Suprapubic skin (tissue), 4 donors: ENCODE data around the gene CREB5. TPM values are rescaled to one million over a fixed set of nuclear protein-coding genes. Genes with fewer than 3 reads are reported as not detected.

ENCODE experiments used
- DNase-seq, 2 donors: peaks; one replicate each; pipeline ENCODE4 v3.0.0-alpha.2; 2019; ENCODE audit warnings: low spot score in 2 of 2
- H3K27ac ChIP-seq: fragments of 200-600 bp; sonication (generic); one replicate; pipeline ENCODE4 v1.5.1; 2019
- H3K27me3 ChIP-seq: fragments of 200-600 bp; sonication (generic); one replicate; pipeline ENCODE4 v1.5.1; 2019
- H3K36me3 ChIP-seq: fragments of 200-600 bp; sonication (generic); one replicate; pipeline ENCODE4 v1.5.1; 2019
- H3K4me1 ChIP-seq: fragments of 200-600 bp; sonication (generic); one replicate; pipeline ENCODE4 v1.5.1; 2019
- H3K4me3 ChIP-seq: fragments of 200-600 bp; sonication (generic); one replicate; pipeline ENCODE4 v1.5.1; 2019; ENCODE audit warnings: mild to moderate bottlenecking
- H3K9me3 ChIP-seq: fragments of 200-600 bp; sonication (generic); one replicate; pipeline ENCODE4 v1.5.1; 2019
- EP300 ChIP-seq: sonication (generic); formaldehyde crosslinking; IDR thresholded peaks from one replicate; pipeline ENCODE4 v1.6.1; 2017; ENCODE audit warnings: antibody characterized with exemption
- POLR2A ChIP-seq, 2 donors: fragments of 450-650 bp; IDR thresholded peaks; one replicate each; pipeline ENCODE4 v1.6.1; 2017; ENCODE audit warnings: antibody characterized with exemption in 2 of 2, mild to moderate bottlenecking in 2 of 2, moderate library complexity in 2 of 2
- POLR2AphosphoS5 ChIP-seq, 3 donors: sonication (generic); formaldehyde crosslinking; IDR thresholded peaks; one replicate each; pipeline ENCODE4 v1.6.1; 2017; ENCODE audit warnings: antibody characterized with exemption in 3 of 3
- WGBS: methylation state at CpG from one replicate; pipeline ENCODE4 v1.1.5; 2018; 5-methylcytosine and 5-hydroxymethylcytosine counted together
- total RNA-seq, 4 donors: library from RNA; depleted of rRNA; stranded (reverse); fragments of >200 nt; gene quantifications; one replicate each; pipeline ENCODE4 v1.1.0, GENCODE V29; 2016
- TF ChIP-seq, protein P1 (sequence below), 2 donors: fragments of 200-600 bp in 1 of 2; fragments of 450-650 bp in 1 of 2; sonication (generic) in 1 of 2; IDR thresholded peaks; one replicate each; pipeline ENCODE4 v1.5.1; 2016 to 2019; ENCODE audit warnings: antibody characterized with exemption in 2 of 2, mild to moderate bottlenecking in 1 of 2, moderate library complexity in 1 of 2

Gene CREB5
- total RNA-seq, 4 donors from 2014 or later, result 6.2 to 12.1 (median 10.0) TPM

- no peak for DNase-seq
- TF ChIP-seq POLR2A (IDR thresholded peaks at IDR 0.05) (no peak), POLR2AphosphoS5 (IDR thresholded peaks at IDR 0.05) (no peak), EP300 (no peak)
- TF ChIP-seq, protein P1, sequence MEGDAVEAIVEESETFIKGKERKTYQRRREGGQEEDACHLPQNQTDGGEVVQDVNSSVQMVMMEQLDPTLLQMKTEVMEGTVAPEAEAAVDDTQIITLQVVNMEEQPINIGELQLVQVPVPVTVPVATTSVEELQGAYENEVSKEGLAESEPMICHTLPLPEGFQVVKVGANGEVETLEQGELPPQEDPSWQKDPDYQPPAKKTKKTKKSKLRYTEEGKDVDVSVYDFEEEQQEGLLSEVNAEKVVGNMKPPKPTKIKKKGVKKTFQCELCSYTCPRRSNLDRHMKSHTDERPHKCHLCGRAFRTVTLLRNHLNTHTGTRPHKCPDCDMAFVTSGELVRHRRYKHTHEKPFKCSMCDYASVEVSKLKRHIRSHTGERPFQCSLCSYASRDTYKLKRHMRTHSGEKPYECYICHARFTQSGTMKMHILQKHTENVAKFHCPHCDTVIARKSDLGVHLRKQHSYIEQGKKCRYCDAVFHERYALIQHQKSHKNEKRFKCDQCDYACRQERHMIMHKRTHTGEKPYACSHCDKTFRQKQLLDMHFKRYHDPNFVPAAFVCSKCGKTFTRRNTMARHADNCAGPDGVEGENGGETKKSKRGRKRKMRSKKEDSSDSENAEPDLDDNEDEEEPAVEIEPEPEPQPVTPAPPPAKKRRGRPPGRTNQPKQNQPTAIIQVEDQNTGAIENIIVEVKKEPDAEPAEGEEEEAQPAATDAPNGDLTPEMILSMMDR (IDR thresholded peaks at IDR 0.05), result no peak
- no peaks in the 10 kb centered on the region for H3K27me3 ChIP-seq
- no peaks in the 10 kb centered on the region for H3K36me3 ChIP-seq
- H3K27ac ChIP-seq, result no peak overlapping the region
- H3K4me1 ChIP-seq, result no peaks in the 10 kb centered on the region
- H3K4me3 ChIP-seq, result no peak overlapping the region
- WGBS, result 78% methylated on average over 5 of the region's 5 CpGs
- no peaks in the 10 kb centered on the region for H3K9me3 ChIP-seq
Measured at GRCh38 chr7:28739826-28740225, 327.5 kb downstream of the CREB5 start.

GRCh38 chr7:28744951-28745350 is 332.6 kb downstream of the CREB5 start:
- 72% methylated on average over 4 of the region's 4 CpGs for WGBS
- H3K27ac ChIP-seq, result no peak overlapping the region

GRCh38 chr7:28745351-28745750 is 333.0 kb downstream of the CREB5 start:
- Histone ChIP-seq H3K4me3 (no peak overlapping the region), H3K9me3 (no peaks in the 10 kb centered on the region), H3K27me3 (no peaks in the 10 kb centered on the region), H3K36me3 (no peaks in the 10 kb centered on the region), H3K27ac (no peak overlapping the region), H3K4me1 (peaks cover 22% of the 10 kb centered on the region)
- DNase-seq, result no peak
- WGBS, result 92% methylated on average over 3 of the region's 3 CpGs
- TF ChIP-seq EP300 (no peak), POLR2AphosphoS5 (IDR thresholded peaks at IDR 0.05) (no peak)
- TF ChIP-seq, protein P1 (IDR thresholded peaks at IDR 0.05), result no peak

More at GRCh38 chr7:28744951-28745350, 332.6 kb downstream of the CREB5 start:
- TF ChIP-seq, protein P1 (IDR thresholded peaks at IDR 0.05), result no peak
- TF ChIP-seq EP300 (no peak), POLR2A (IDR thresholded peaks at IDR 0.05) (no peak), POLR2AphosphoS5 (IDR thresholded peaks at IDR 0.05) (no peak)
- no peaks in the 10 kb centered on the region for H3K9me3 ChIP-seq
- no peaks in the 10 kb centered on the region for H3K36me3 ChIP-seq
- no peak overlapping the region for H3K4me3 ChIP-seq
- H3K4me1 ChIP-seq, result peaks cover 22% of the 10 kb centered on the region
- H3K27me3 ChIP-seq, result no peaks in the 10 kb centered on the region
- no peak for DNase-seq

GRCh38 chr7:28747404-28747803 is 335.1 kb downstream of the CREB5 start:
- TF ChIP-seq, protein P1 (IDR thresholded peaks at IDR 0.05), result no peak
- TF ChIP-seq EP300 (no peak), POLR2A (IDR thresholded peaks at IDR 0.05) (no peak), POLR2AphosphoS5 (IDR thresholded peaks at IDR 0.05) (no peak)
- H3K27ac ChIP-seq, result peak overlapping the region; percentile 4
- H3K36me3 ChIP-seq, result no peaks in the 10 kb centered on the region
- no peaks in the 10 kb centered on the region for H3K27me3 ChIP-seq
- no peak overlapping the region for H3K4me3 ChIP-seq
- DNase-seq, result no peak
- peaks cover 22% of the 10 kb centered on the region for H3K4me1 ChIP-seq
- 77% methylated on average over 5 of the region's 5 CpGs for WGBS
- no peaks in the 10 kb centered on the region for H3K9me3 ChIP-seq

- Histone ChIP-seq H3K9me3 (no peaks in the 10 kb centered on the region), H3K4me3 (no peak overlapping the region), H3K36me3 (no peaks in the 10 kb centered on the region), H3K27me3 (no peaks in the 10 kb centered on the region), H3K4me1 (peaks cover 22% of the 10 kb centered on the region), H3K27ac (peak overlapping the region; percentile 4)
- WGBS, result 63% methylated on average over 3 of the region's 3 CpGs
- no peak for DNase-seq
- TF ChIP-seq, protein P1 (IDR thresholded peaks at IDR 0.05), result no peak
- TF ChIP-seq POLR2AphosphoS5 (IDR thresholded peaks at IDR 0.05), result no peak
- no peak for TF ChIP-seq EP300
- TF ChIP-seq POLR2A (IDR thresholded peaks at IDR 0.05), result no peak
Measured at GRCh38 chr7:28747854-28748253, 335.5 kb downstream of the CREB5 start.
